Kidney epithelial cell (primary cell): ENCODE data around the gene AGPS. TPM values are rescaled to one million over a fixed set of nuclear protein-coding genes. Genes with fewer than 3 reads are reported as not detected.
"Not testable (repeated sequence)": the region's sequence is repeated elsewhere in the genome, so short reads cannot be mapped to it uniquely, and the experiment has no call there.

Source experiments
- DNase-seq: peaks from one replicate; pipeline ENCODE4 v3.0.0-alpha.2; 2010; ENCODE audit warnings: low read depth
- H3K27me3 ChIP-seq: 2 replicates; pipeline ENCODE4 v1.6.0; 2011; ENCODE audit warnings: low read length; ENCODE audit not compliant: control insufficient read depth, insufficient read depth
- H3K36me3 ChIP-seq: 2 replicates; pipeline ENCODE4 v1.5.1; 2011; ENCODE audit warnings: low read length; ENCODE audit not compliant: control insufficient read depth, insufficient read depth
- H3K4me3 ChIP-seq: 2 replicates; pipeline ENCODE4 v1.5.1; 2011; ENCODE audit warnings: low read depth, mild to moderate bottlenecking, control low read depth, low read length
- CTCF ChIP-seq: IDR thresholded peaks from 2 replicates; pipeline ENCODE4 v1.5.1; 2011; ENCODE audit warnings: mild to moderate bottlenecking, moderate library complexity, low read length, control low read depth, inconsistent platforms; ENCODE audit not compliant: insufficient read depth, poor library complexity, severe bottlenecking
- total RNA-seq: library from RNA; depleted of rRNA; stranded (reverse); fragments of >200 nt; gene quantifications from 2 replicates; pipeline ENCODE4 v1.2.3, GENCODE V29; 2015

Gene AGPS
- total RNA-seq, 1 donor from 2014 or later, result 26.1 TPM

GRCh38 chr2:177359836-177360595, 32.6 kb upstream of the AGPS start:
- TF ChIP-seq CTCF, result no peak
- Histone ChIP-seq H3K36me3 (no peaks in the 10 kb centered on the region), H3K4me3 (no peak overlapping the region), H3K27me3 (no peaks in the 10 kb centered on the region)
- DNase-seq, result no peak

GRCh38 chr2:177362499-177362898, 30.1 kb upstream of the AGPS start:
- H3K4me3 ChIP-seq, result no peak overlapping the region
- TF ChIP-seq CTCF, result no peak
- H3K27me3 ChIP-seq, result no peaks in the 10 kb centered on the region
- H3K36me3 ChIP-seq, result no peaks in the 10 kb centered on the region
- no peak for DNase-seq

- Histone ChIP-seq H3K36me3 (no peaks in the 10 kb centered on the region), H3K4me3 (no peak overlapping the region), H3K27me3 (no peaks in the 10 kb centered on the region)
- TF ChIP-seq CTCF, result no peak
- no peak for DNase-seq
Measured at GRCh38 chr2:177363332-177363731, 29.2 kb upstream of the AGPS start.

- not testable (repeated sequence) for DNase-seq, H3K27me3 ChIP-seq, H3K4me3 ChIP-seq, H3K36me3 ChIP-seq
Measured at GRCh38 chr2:177365764-177366163, 26.8 kb upstream of the AGPS start.

GRCh38 chr2:177368023-177368422, 24.6 kb upstream of the AGPS start:
- not testable (repeated sequence) for DNase-seq, H3K36me3 ChIP-seq, H3K4me3 ChIP-seq, H3K27me3 ChIP-seq

- DNase-seq, result no peak
- Histone ChIP-seq H3K27me3 (no peaks in the 10 kb centered on the region), H3K4me3 (no peak overlapping the region), H3K36me3 (no peaks in the 10 kb centered on the region)
- no peak for TF ChIP-seq CTCF
Measured at GRCh38 chr2:177379354-177379753, 13.2 kb upstream of the AGPS start.

GRCh38 chr2:177380181-177380580, 12.4 kb upstream of the AGPS start:
- no peak for DNase-seq
- Histone ChIP-seq H3K27me3 (no peaks in the 10 kb centered on the region), H3K4me3 (no peak overlapping the region), H3K36me3 (no peaks in the 10 kb centered on the region)
- no peak for TF ChIP-seq CTCF
